Spleen (tissue), 11 donors: ENCODE measurements around the gene TTLL9. TPM values are rescaled to one million over a fixed set of nuclear protein-coding genes. Genes with fewer than 3 reads are reported as not detected.
A peak's percentile ranks its signal among the peaks of the same experiment; 100 is the strongest.

Experiments
- DNase-seq: peaks from one replicate; pipeline ENCODE4 v3.0.0-alpha.2; 2020
- H3K27ac ChIP-seq, 8 donors: fragments of 200-600 bp; sonication (generic) in 7 of 8; 1 replicate in 4 of 8; 2 replicates in 4 of 8; pipeline versions ENCODE4 v1.5.0 to v1.8.0; 2016 to 2021; ENCODE audit warnings: inconsistent platforms in 4 of 8, mild to moderate bottlenecking in 4 of 8, moderate library complexity in 1 of 8
- H3K27me3 ChIP-seq, 7 donors: fragments of 200-600 bp; sonication (generic) in 6 of 7; replicated peaks in 1 of 7; 1 replicate in 4 of 7; 2 replicates in 3 of 7; pipeline versions ENCODE4 v1.5.0 to v1.8.0; 2016 to 2021; ENCODE audit warnings: inconsistent platforms in 3 of 7, mild to moderate bottlenecking in 1 of 7
- H3K36me3 ChIP-seq, 6 donors: fragments of 200-600 bp; sonication (generic) in 5 of 6; 1 replicate in 4 of 6; 2 replicates in 2 of 6; pipeline versions ENCODE4 v1.5.0 to v1.8.0; 2016 to 2021; ENCODE audit warnings: inconsistent platforms in 2 of 6
- H3K4me1 ChIP-seq, 6 donors: fragments of 200-600 bp; sonication (generic) in 5 of 6; 1 replicate in 3 of 6; 2 replicates in 3 of 6; pipeline versions ENCODE4 v1.5.0 to v1.8.0; 2016 to 2021; ENCODE audit warnings: inconsistent platforms in 3 of 6
- H3K4me3 ChIP-seq, 8 donors: fragments of 200-600 bp; sonication (generic) in 7 of 8; 1 replicate in 4 of 8; 2 replicates in 4 of 8; pipeline versions ENCODE4 v1.5.0 to v1.8.0; 2016 to 2021; ENCODE audit warnings: inconsistent platforms in 4 of 8, mild to moderate bottlenecking in 4 of 8, moderate library complexity in 2 of 8
- H3K9me3 ChIP-seq, 8 donors: fragments of 200-600 bp; sonication (generic) in 7 of 8; 1 replicate in 4 of 8; 2 replicates in 4 of 8; pipeline versions ENCODE4 v1.5.0 to v1.8.0; 2016 to 2021; ENCODE audit warnings: inconsistent platforms in 4 of 8
- CTCF ChIP-seq, 11 experiments: fragments of 200-600 bp in 7 of 11; fragments of 450-650 bp in 4 of 11; sonication (generic) in 4 of 11; IDR thresholded peaks in 8 of 11; conservative IDR thresholded peaks in 3 of 11; 1 replicate in 7 of 11; 2 replicates in 4 of 11; pipeline versions ENCODE4 v1.4.0 to v1.8.0; 2016 to 2021; ENCODE audit warnings: antibody characterized with exemption in 11 of 11, inconsistent platforms in 4 of 11, mild to moderate bottlenecking in 1 of 11
- POLR2A ChIP-seq, 3 donors: fragments of 450-650 bp; IDR thresholded peaks; one replicate each; pipeline ENCODE4 v1.5.1; 2017; ENCODE audit warnings: antibody characterized with exemption in 3 of 3, mild to moderate bottlenecking in 1 of 3
- POLR2AphosphoS5 ChIP-seq, 3 donors: sonication (generic); formaldehyde crosslinking; IDR thresholded peaks; one replicate each; pipeline ENCODE4 v1.5.1; 2017; ENCODE audit warnings: antibody characterized with exemption in 3 of 3
- WGBS, 5 donors: extraction: QIAGEN DNeasy Blood & Tissue Kit in 3 of 5; methylation state at CpG; one replicate each; pipeline versions ENCODE4 v1.1.5 to v1.1.7; 2013 to 2018; 5-methylcytosine and 5-hydroxymethylcytosine counted together
- intact Hi-C: fragments of 100-400 bp; cut with DNase I; formaldehyde crosslinking; loops from one replicate; pipeline ENCODE4 v1.15.0; 2023; ENCODE audit warnings: low total_unique reads
- polyA plus RNA-seq, 3 donors: library from polyadenylated mRNA; stranded (reverse); fragments of 200-250 nt; gene quantifications; one replicate each; pipeline ENCODE4 v1.2.1, GENCODE V29; 2013
- total RNA-seq, 7 donors: library from RNA; depleted of rRNA in 3 of 7; stranded (reverse); fragments of >200 nt in 3 of 7; fragmentation: NEBNext Ultra II Directional in 4 of 7; extraction: Animal tissue kit (Norgen Biotek cat#: 25700) in 4 of 7; gene quantifications; one replicate each; pipeline versions ENCODE4 v1.1.0 to v1.2.1, GENCODE V29; 2016 to 2021
- donor health status: healthy with polysubstance abuse.
- donor health status: DM: no; HTN: no; CAD: no; lungs with moderate emphysema.
- donor health status: DM: no; HTN: no; CAD: no.
- donor health status: Bipolar disorder and iron deficiency.
- donor health status: healthy.
- donor health status: DM: no; HTN: no; CAD: no.
- donor health status: DM: yes; HTN: yes; CAD: no.

TTLL9 gene
- total and polyA plus RNA-seq, 10 donors, result 0.22 to 0.79 (median 0.33) TPM

- H3K9me3 ChIP-seq, result no peaks in the 10 kb centered on the region
- intact Hi-C loops, result loop anchor here (10.0 kb wide), 2 partner anchors 98 to 238 kb away; partner anchors contain the start of gene PDRG1
- no peak overlapping the region for H3K4me3 ChIP-seq
- H3K27me3 ChIP-seq, result peaks cover 0 to 41% (median 14%) of the 10 kb centered on the region in 7 donors
- whole genome bisulfite sequencing, 5 donors, result 48 to 68% (median 59%) methylated on average over 3 of the region's 3 CpGs
- DNase-seq, result no peak
- TF ChIP-seq POLR2AphosphoS5 (IDR thresholded peaks at IDR 0.05), result no peak
- TF ChIP-seq POLR2A (IDR thresholded peaks at IDR 0.05), result no peak
- TF ChIP-seq CTCF (IDR thresholded peaks at IDR 0.05 in 8 of 11, conservative IDR thresholded peaks at IDR 0.05 in 3 of 11), result no peak
- peaks cover 13 to 37% (median 25%) of the 10 kb centered on the region in 6 donors for H3K4me1 ChIP-seq
- no peak overlapping the region for H3K27ac ChIP-seq
- H3K36me3 ChIP-seq, result no peaks in the 10 kb centered on the region
Measured at GRCh38 chr20:31856516-31856915, 13.9 kb upstream of the TTLL9 start.

GRCh38 chr20:31857861-31858759, 12.3 kb upstream of the TTLL9 start:
- H3K27me3 ChIP-seq, result peaks cover 0 to 35% (median 15%) of the 10 kb centered on the region in 7 donors
- H3K9me3 ChIP-seq, result no peaks in the 10 kb centered on the region
- H3K4me1 ChIP-seq, result peaks cover 13 to 33% (median 22%) of the 10 kb centered on the region in 6 donors

GRCh38 chr20:31858760-31859083, 11.7 kb upstream of the TTLL9 start:
- H3K36me3 ChIP-seq, result no peaks in the 10 kb centered on the region
- H3K4me1 ChIP-seq, result peaks cover 13 to 33% (median 22%) of the 10 kb centered on the region in 6 donors
- peaks cover 0 to 35% (median 15%) of the 10 kb centered on the region in 7 donors for H3K27me3 ChIP-seq
- no peak overlapping the region for H3K4me3 ChIP-seq
- WGBS, 5 donors, result 15 to 33% (median 30%) methylated on average over 3 of the region's 3 CpGs
- intact Hi-C loops, result loop anchor here (10.0 kb wide), 2 partner anchors 96 to 236 kb away; partner anchors contain the start of gene PDRG1
- TF ChIP-seq POLR2A (IDR thresholded peaks at IDR 0.05), result no peak
- no peak for TF ChIP-seq CTCF (IDR thresholded peaks at IDR 0.05 in 8 of 11, conservative IDR thresholded peaks at IDR 0.05 in 3 of 11)
- no peaks in the 10 kb centered on the region for H3K9me3 ChIP-seq
- H3K27ac ChIP-seq, result no peak overlapping the region
- DNase-seq, result no peak

More at GRCh38 chr20:31857861-31858759, 12.3 kb upstream of the TTLL9 start:
- peak; percentile 73 for DNase-seq
- no peak overlapping the region for H3K4me3 ChIP-seq
- H3K27ac ChIP-seq, result no peak overlapping the region
- intact Hi-C loops, result loop anchor here (10.0 kb wide), 2 partner anchors 97 to 237 kb away; partner anchors contain the start of gene PDRG1
- H3K36me3 ChIP-seq, result no peaks in the 10 kb centered on the region
- TF ChIP-seq POLR2A (IDR thresholded peaks at IDR 0.05), result no peak
- TF ChIP-seq CTCF (IDR thresholded peaks at IDR 0.05 in 8 of 11, conservative IDR thresholded peaks at IDR 0.05 in 3 of 11), result no peak
- no peak for TF ChIP-seq POLR2AphosphoS5 (IDR thresholded peaks at IDR 0.05)
- 65 to 73% (median 71%) methylated on average over 14 to 15 of the region's 15 CpGs for WGBS, 5 donors
